HG03439 (cell line): ENCODE measurements around the gene PRICKLE1.

ENCODE experiments used
- ATAC-seq: cut with Tn5 transposase; IDR thresholded peaks from one replicate; pipeline ENCODE4 v1.9.1; 2021; ENCODE audit warnings: mild to moderate bottlenecking, moderate library complexity; ENCODE audit not compliant: unreplicated experiment

The PRICKLE1 gene

GRCh38 chr12:42589465-42590329 is at the start of gene PRICKLE1:
PRICKLE1 (minus strand) TSS chr12:42589746; CDS start chr12:42472516, 117,230 bp downstream.
- ATAC-seq = peak; percentile 83

- no peak for ATAC-seq
Observed at GRCh38 chr12:42638697-42639096, 49.2 kb upstream of the PRICKLE1 start.

- no peak for ATAC-seq
Observed at GRCh38 chr12:42638011-42638410, 48.5 kb upstream of the PRICKLE1 start.

GRCh38 chr12:42636993-42637392 is 47.4 kb upstream of the PRICKLE1 start:
- no peak for ATAC-seq

GRCh38 chr12:42633594-42633993 is 44.0 kb upstream of the PRICKLE1 start:
- no peak for ATAC-seq

GRCh38 chr12:42631513-42631912 is 42.0 kb upstream of the PRICKLE1 start:
- no peak for ATAC-seq

- ATAC-seq = no peak
Observed at GRCh38 chr12:42630314-42630713, 40.8 kb upstream of the PRICKLE1 start.

GRCh38 chr12:42627151-42627550 is 37.6 kb upstream of the PRICKLE1 start:
- no peak for ATAC-seq

GRCh38 chr12:42625611-42626010 is 36.1 kb upstream of the PRICKLE1 start:
- ATAC-seq = no peak

GRCh38 chr12:42617622-42618021 is 28.1 kb upstream of the PRICKLE1 start:
- no peak for ATAC-seq

- no peak for ATAC-seq
Observed at GRCh38 chr12:42615006-42615405, 25.5 kb upstream of the PRICKLE1 start.

- ATAC-seq = no peak
Observed at GRCh38 chr12:42612231-42612613, 22.7 kb upstream of the PRICKLE1 start.

- no peak for ATAC-seq
Observed at GRCh38 chr12:42611571-42612230, 22.2 kb upstream of the PRICKLE1 start.

GRCh38 chr12:42609605-42610004 is 20.1 kb upstream of the PRICKLE1 start:
- no peak for ATAC-seq

GRCh38 chr12:42608196-42608825 is 18.8 kb upstream of the PRICKLE1 start:
- ATAC-seq = no peak

- no peak for ATAC-seq
Observed at GRCh38 chr12:42607584-42608058, 18.1 kb upstream of the PRICKLE1 start.

GRCh38 chr12:42606471-42606870 is 16.9 kb upstream of the PRICKLE1 start:
- ATAC-seq = no peak

GRCh38 chr12:42605685-42606084 is 16.1 kb upstream of the PRICKLE1 start:
- no peak for ATAC-seq

- ATAC-seq = no peak
Observed at GRCh38 chr12:42603246-42603990, 13.9 kb upstream of the PRICKLE1 start.

GRCh38 chr12:42593874-42594273 is 4.3 kb upstream of the PRICKLE1 start:
- no peak for ATAC-seq
